ENCODE data around the gene HAAO.
A peak's percentile ranks its signal among the peaks of the same experiment; 100 is the strongest.

HAAO gene

GRCh38 chr2:42810121-42810970, 18.0 kb upstream of the HAAO start:
- peaks cover 10% of the 10 kb centered on the region for H3K9me3 Mint-ChIP-seq
- peaks cover 33% of the 10 kb centered on the region for H3K4me1 Mint-ChIP-seq
- H3K4me3 Mint-ChIP-seq: peak overlapping the region; percentile 88 to 93 (median 88)
- no peak for TF ChIP-seq CTCF (IDR thresholded peaks at IDR 0.05; ENCODE audit: unreplicated experiment in 3 of 3)
- H3K27me3 Mint-ChIP-seq (ENCODE audit: low read depth): no peaks in the 10 kb centered on the region
- H3K27ac Mint-ChIP-seq: peak overlapping the region; percentile 98 to 99 (median 99)
- peaks cover 3% of the 10 kb centered on the region for H3K36me3 Mint-ChIP-seq (ENCODE audit: low read depth)

DNA sequence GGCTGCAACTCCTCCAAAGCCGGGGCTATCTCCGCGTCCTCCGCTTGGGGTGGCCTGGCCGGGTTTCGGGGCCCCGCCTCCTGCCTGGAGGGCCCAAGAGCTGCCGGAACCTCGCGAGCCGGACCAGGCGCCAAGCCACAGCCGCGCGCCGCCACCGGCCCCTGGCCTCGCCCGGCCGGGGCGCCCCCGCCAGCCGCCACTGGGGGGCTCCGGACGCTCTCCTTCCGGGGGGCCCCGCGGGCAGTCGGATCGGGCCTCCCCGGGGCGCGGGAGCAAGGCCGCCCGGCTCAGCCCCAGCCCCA, 17.4 kb upstream of the HAAO start:
- Mint-ChIP-seq H3K4me1 (peaks cover 38% of the 10 kb centered on the region), H3K27me3 (ENCODE audit: low read depth) (no peaks in the 10 kb centered on the region), H3K4me3 (peak overlapping the region; percentile 74 to 89 (median 82)), H3K36me3 (ENCODE audit: low read depth) (peaks cover 3% of the 10 kb centered on the region), H3K27ac (peak overlapping the region; percentile 91 to 94 (median 93)), H3K9me3 (peaks cover 8% of the 10 kb centered on the region)
- peak; percentile 31 to 55 (median 33) for TF ChIP-seq CTCF (IDR thresholded peaks at IDR 0.05; ENCODE audit: unreplicated experiment in 3 of 3)

DNA sequence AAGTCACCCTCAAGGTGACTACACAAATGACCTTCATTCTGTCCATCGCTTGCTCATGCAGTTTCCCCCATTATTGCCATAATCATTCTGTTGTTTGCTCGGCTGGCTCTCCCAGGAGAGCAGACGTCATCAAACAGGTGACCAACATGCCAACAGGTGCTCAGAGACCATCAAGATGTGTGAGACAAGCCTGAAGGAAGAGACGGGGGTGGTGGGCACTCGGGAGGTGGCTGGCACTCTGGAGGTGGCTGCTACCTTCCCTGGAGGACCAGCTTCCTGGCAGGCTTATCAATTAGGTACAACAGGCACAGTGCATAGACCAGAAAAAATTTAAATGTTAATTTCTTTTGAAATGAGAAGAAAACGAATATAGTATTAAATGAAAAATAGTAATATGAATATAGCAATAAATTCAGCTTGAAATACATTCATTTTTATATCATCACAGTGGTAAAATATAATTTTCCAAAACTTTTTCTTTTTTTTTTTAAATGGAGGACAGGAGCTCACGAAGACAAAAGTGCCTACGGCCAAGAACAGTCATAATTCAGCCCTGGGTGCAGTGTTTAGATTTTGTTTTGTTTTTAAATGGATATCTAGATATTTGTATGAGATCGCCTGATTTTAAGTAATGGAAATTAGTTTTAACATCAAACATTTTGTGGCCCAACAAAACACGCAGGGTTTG, 16.9 kb upstream of the HAAO start:
- Mint-ChIP-seq H3K9me3 (peaks cover 8% of the 10 kb centered on the region), H3K27me3 (ENCODE audit: low read depth) (no peaks in the 10 kb centered on the region), H3K4me1 (peaks cover 38% of the 10 kb centered on the region), H3K4me3 (peak overlapping the region; percentile 74 to 89 (median 82)), H3K27ac (peak overlapping the region; percentile 91 to 94 (median 93)), H3K36me3 (ENCODE audit: low read depth) (peaks cover 3% of the 10 kb centered on the region)
- no peak for TF ChIP-seq CTCF (IDR thresholded peaks at IDR 0.05; ENCODE audit: unreplicated experiment in 3 of 3)

DNA sequence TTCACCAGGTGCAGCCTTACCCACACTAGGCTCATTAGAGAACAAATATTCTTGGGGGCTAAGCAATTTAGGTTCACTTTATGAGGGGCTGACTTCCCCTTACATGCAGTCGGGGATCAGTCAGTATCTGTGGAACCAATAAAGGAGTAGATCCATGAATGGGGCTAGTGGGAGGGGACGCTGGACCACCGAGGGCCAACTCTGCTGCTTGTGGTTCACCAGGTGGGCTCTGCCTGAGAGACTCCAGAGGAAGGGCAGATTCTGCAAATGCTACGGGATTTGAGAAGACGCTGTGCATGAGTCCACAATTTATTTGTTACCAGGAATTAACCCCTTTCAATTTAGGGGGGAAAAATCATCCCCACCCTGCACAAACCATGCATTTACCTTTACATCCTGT, 15.9 kb upstream of the HAAO start:
- Mint-ChIP-seq H3K27ac (peak overlapping the region; percentile 80 to 94 (median 91)), H3K36me3 (ENCODE audit: low read depth) (peaks cover under 1% of the 10 kb centered on the region), H3K27me3 (ENCODE audit: low read depth) (no peaks in the 10 kb centered on the region), H3K9me3 (peaks cover 2% of the 10 kb centered on the region), H3K4me1 (peaks cover 38% of the 10 kb centered on the region), H3K4me3 (peak overlapping the region; percentile 63 to 82 (median 75))
- no peak for TF ChIP-seq CTCF (IDR thresholded peaks at IDR 0.05; ENCODE audit: unreplicated experiment in 3 of 3)

DNA sequence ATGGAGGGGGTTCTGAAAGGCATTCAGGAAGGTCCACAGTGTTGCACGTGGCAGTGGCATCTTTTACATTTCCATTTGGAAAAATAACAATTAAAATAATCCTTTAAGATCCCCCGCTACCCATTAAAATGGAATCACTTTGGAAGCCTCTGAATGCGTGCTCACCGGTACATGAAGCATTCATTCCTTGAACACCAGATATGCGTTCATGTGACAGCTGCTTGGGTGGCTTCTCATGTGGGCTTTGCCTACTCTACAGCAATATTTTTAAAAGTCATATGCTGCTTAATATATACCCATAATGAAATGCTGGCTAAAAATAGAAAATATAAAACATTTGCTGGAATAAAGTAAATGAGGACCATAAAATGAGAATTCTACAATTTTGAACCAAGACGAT, 14.4 kb upstream of the HAAO start:
- Mint-ChIP-seq H3K36me3 (ENCODE audit: low read depth) (peaks cover 4% of the 10 kb centered on the region), H3K27me3 (ENCODE audit: low read depth) (no peaks in the 10 kb centered on the region), H3K4me3 (no peak overlapping the region), H3K9me3 (no peaks in the 10 kb centered on the region), H3K27ac (peak overlapping the region in 1 of 3 experiments; percentile 23), H3K4me1 (peaks cover 34% of the 10 kb centered on the region)
- TF ChIP-seq CTCF (IDR thresholded peaks at IDR 0.05; ENCODE audit: unreplicated experiment in 3 of 3): no peak

Data from nephron (organoid).